KOPT-K1 (cell line): ENCODE data around the gene DAB2IP.
"Not testable (repeated sequence)": the region's sequence is repeated elsewhere in the genome, so short reads cannot be mapped to it uniquely, and the experiment has no call there.

Experiments
- H3K27ac ChIP-seq: fragments of 200-600 bp; sonication (generic); 2 replicates; pipeline ENCODE4 v1.5.1; 2016; ENCODE audit warnings: antibody characterized with exemption, mild to moderate bottlenecking, low read depth, low read length; ENCODE audit not compliant: poor library complexity, severe bottlenecking
- H3K36me3 ChIP-seq: fragments of 200-600 bp; sonication (generic); 2 replicates; pipeline ENCODE4 v1.5.1; 2017; ENCODE audit warnings: antibody characterized with exemption, mild to moderate bottlenecking, low read length, moderate library complexity; ENCODE audit not compliant: insufficient read depth
- H3K9me3 ChIP-seq: fragments of 200-600 bp; sonication (generic); 2 replicates; pipeline ENCODE4 v1.5.1; 2017; ENCODE audit warnings: antibody characterized with exemption, low read length, mild to moderate bottlenecking; ENCODE audit not compliant: insufficient read depth, poor library complexity, severe bottlenecking

Gene DAB2IP

DNA sequence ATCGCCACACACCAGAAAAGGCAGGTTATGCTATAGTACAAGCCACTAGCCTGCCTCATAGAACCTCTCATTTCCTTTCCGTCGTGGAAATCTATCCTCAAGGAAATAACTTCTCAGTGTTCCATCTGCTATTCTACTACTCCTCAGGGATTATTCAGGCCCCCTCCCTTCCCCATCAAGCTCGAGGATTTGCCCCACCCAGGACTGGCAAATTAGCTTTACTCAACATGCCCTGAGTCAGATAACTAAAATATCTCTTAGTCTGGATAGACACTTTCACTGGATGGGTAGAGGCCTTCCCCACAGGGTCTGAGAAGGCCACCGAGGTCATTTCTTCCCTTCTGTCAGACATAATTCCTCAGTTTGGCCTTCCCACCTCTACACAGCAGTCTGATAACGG, 142.9 kb downstream of the DAB2IP start:
- H3K27ac ChIP-seq, H3K36me3 ChIP-seq, H3K9me3 ChIP-seq: not testable (repeated sequence)

DNA sequence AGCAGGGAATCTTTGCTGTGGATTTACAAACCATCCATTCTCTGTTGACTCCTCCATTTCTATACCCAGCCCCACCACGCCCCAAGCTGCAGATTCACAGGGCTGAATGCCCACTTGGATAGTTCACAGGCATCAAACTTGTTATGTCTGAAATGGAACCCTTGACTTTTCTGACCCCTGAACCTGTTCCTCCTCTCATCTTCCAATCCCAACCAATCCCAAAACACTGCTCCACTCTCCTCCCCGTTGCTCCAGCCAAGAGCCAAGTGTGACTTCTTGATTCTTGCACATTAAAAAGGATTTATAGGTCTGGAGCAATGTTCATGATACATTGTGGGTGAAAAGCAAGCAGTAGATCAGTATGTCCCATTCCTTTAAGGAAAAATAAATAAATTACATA, 145.6 kb downstream of the DAB2IP start:
- H3K9me3 ChIP-seq, result no peaks in the 10 kb centered on the region
- H3K27ac ChIP-seq, result no peak overlapping the region
- no peaks in the 10 kb centered on the region for H3K36me3 ChIP-seq

DNA sequence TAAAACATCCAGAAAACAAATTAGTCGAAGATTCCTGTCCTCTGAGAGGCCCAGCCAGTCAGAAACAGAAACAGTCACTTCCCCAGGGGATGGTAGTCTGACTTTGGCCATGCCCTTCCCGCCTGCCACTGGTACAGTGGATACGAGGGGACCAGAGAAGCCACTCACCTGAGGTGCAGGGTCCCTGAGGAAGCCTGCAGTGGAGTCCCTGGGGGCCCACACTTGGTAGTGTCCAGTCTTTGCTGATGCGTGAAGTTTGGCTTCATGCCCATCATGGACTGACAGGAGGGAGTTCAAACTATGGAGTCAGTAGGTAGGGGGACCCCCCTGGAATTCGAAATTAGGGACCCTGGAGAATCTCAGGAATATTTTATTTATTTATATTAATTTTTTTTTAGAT, 147.5 kb downstream of the DAB2IP start:
- Histone ChIP-seq H3K27ac (no peak overlapping the region), H3K9me3 (no peaks in the 10 kb centered on the region), H3K36me3 (no peaks in the 10 kb centered on the region)

DNA sequence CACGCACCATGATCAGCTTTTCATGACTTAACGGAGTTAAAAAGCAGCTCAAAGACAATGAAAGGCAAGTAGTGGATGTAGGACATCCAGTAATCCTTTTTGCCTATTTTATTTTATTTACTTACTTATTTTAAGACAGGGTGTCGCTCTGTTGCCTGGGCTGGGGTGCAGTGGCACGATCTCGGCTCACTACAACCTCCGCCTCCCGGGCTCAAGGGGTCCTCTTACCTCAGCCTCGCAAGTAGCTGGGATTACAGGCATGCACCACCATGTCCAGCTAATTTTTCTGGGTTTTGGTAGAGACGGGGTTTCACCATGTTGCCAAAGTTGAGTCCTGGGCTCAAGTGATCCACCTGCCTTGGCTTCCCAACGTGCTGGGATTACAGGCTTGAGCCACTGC, 148.9 kb downstream of the DAB2IP start:
- no peak overlapping the region for H3K27ac ChIP-seq
- H3K36me3 ChIP-seq, result no peaks in the 10 kb centered on the region
- peaks cover 12% of the 10 kb centered on the region for H3K9me3 ChIP-seq

DNA sequence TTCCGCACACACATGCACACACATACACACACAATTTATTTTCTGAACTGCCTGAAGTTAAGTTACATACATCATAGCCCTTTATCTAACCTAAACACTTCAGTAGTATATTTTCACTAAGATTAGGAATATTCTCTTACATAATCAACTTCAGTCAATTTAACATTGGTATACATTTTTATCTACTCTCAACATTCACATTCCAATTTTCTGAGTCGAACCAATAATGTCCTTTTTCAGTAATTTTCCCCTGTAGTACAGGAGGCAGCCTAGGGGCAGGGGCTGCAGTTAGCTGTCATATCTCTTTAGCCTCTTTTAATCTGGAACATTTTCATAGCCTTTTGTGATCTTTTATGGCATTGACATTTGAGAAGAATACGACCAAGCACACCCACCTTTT, 150.1 kb downstream of the DAB2IP start:
- Histone ChIP-seq H3K9me3 (peaks cover 12% of the 10 kb centered on the region), H3K27ac (no peak overlapping the region), H3K36me3 (no peaks in the 10 kb centered on the region)

DNA sequence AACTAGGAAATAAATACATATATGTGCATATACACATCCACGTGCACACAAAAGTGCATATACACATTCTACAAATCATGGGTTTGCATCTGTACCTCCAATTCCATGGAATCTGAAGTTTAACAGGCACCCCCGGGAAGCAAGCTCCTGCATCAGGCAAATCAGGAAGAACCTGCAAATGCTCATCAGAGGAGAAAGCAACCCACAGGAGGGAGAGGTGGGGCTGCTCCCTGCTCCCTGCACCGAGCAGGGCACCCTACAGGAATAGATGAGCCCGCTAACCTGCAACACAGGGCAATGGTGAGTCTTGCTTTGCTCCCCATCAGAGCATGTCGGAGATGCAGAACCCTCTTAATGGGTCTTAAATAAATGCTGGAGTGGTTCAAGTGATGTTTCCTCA, 151.3 kb downstream of the DAB2IP start:
- no peaks in the 10 kb centered on the region for H3K36me3 ChIP-seq
- H3K27ac ChIP-seq, result no peak overlapping the region
- peaks cover 12% of the 10 kb centered on the region for H3K9me3 ChIP-seq

DNA sequence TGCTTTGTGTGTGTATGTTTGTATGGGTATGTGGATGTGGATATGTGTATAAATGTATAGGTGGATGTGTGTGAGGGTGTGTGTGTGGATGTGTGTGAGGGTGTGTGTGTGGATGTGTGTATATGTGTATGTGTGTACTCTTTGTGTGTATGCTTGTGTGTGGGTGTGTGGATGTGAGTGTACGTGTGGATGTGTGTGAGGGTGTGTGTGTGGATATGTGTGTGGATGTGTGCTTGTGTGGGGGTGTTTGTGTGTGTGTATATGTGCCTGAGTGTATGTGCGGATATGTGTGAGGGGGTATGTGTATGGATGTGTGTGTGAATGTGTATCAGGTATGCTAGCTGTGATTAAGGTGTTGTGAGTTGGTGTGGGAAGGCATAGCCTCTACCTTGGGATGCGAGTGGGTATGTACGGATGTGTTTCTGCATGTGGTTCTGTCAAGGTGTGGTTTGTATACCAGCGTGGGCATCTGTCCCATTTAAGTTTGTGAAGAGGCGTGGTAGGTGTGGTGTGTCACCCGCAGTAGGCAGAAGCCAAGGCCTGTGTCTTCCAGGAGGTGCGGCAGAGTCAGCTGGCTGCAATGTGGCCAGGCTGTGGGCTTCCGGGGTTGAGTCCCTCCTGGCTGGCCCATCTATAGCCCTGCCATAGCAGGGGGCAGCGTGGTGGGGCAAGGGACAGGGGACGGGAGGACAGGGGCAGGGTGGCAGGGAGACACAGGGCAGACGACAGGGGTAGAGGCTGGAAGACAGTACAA, 155.8 kb downstream of the DAB2IP start:
- H3K9me3 ChIP-seq, result peaks cover 12% of the 10 kb centered on the region
- no peaks in the 10 kb centered on the region for H3K36me3 ChIP-seq
- no peak overlapping the region for H3K27ac ChIP-seq

DNA sequence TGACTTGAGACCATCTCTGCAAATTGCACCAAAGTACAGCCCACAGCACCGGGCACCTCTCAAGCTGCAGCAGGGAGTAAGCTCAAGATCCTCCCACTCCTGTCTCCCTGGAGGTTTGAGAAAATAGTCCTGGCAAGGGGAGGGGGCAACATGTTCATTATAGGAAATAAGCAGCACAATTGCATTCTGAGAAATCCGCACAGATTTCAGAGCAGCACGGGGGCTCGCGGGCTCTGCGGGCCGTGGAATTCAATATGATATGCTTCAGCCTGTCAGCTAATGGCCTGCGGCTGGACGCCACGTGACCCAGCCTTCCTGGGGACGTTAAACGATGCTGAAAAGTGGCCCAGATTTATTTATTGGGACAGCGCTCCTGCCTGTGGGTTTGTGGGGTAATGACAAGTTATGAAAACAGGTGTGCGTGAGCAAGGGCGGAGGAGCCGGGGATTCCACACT, 156.4 kb downstream of the DAB2IP start:
- Histone ChIP-seq H3K27ac (no peak overlapping the region), H3K36me3 (no peaks in the 10 kb centered on the region), H3K9me3 (peaks cover 12% of the 10 kb centered on the region)

DNA sequence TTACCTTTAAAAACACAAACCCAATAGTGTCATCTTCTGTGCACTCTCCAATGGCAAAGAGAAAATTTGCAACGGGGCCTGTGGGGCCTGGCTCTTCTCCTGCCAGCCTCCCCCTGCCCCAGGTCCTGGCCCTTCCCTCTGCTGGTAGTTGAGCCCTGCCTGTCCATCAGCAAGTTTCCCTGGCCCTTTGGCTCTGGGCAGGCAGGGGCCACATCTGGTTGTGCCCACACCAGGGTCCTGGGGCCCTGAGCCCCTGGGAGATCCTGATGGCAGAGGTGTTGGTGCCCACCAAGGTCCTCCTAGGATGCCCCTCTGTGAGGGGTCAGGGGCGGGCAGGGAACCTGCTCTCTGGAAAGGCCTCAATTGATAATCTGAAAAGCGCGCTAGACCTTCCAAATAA, 157.3 kb downstream of the DAB2IP start:
- Histone ChIP-seq H3K9me3 (peaks cover 12% of the 10 kb centered on the region), H3K27ac (no peak overlapping the region), H3K36me3 (no peaks in the 10 kb centered on the region)

DNA sequence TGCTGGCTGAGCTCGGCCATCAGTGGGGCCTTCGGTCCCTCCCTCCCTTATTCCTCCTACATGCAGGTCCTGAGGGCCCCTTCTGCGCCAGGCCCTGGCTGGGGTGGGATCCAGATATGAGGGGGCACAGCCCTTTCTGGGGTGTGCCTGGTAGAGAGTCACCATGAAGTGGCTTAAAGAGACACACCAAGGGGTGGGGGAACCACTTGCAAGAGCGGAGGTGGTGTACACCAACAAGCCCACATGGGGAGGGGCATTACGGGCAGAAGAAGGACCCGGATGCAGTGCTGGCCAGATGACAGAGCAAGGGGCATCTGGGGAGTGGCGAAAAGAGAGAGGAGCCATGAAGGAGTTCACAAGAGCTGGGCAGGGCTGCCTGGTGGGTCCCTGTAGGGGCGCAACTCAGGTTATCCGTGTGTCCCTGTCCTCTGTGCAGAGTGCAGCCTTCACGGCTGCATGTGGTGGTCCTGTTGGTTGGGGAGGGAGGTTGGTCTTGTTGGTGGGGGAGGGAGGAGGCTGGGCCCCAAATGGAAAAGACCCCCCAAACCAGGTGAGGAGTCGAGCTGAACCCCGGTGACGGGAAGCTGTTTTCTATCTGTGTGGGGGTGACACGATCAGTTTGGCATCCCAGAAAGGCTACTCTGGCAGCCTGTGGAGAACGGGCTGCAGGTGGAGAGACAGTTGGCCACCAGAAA, 158.1 kb downstream of the DAB2IP start:
- Histone ChIP-seq H3K36me3 (no peaks in the 10 kb centered on the region), H3K27ac (no peak overlapping the region), H3K9me3 (peaks cover 8% of the 10 kb centered on the region)

DNA sequence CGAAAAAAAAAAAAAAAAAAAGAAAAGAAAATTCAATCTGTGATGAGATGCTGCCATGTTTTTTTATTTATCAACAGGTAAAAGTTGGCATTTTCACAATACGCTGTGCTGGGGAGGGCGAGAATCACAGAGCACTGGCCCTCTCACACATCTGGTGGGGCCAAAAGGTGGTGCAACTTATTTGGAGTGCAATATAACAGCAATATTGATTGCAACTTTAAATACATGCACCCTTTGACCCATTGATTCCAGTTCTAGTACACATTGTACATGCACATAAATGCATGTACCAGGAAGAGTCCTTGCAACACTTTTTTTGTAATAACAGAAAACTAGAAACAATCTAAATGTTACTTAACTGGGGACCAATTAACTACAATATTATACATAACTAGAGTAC, 159.1 kb downstream of the DAB2IP start:
- Histone ChIP-seq H3K36me3 (no peaks in the 10 kb centered on the region), H3K27ac (no peak overlapping the region), H3K9me3 (no peaks in the 10 kb centered on the region)

DNA sequence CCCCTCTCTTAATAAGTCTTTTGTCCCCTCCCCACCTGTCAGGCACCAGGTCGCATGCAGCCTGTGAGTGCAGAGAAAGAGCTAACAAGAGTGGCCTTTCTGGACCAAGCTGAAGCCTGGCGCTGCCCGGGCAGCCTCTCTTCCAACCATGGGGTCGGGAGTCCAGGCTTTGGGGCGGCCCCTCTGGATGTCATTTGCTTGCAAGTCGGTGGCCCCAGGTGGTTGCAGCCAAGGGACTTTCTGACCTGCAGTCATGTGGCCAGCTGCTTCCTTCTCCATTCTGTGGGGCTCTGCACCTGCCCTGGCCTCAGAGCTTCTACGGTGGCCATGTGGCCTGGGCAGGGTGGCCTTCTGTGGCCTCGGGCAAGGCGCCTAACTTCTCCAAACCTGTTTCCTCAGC, 159.7 kb downstream of the DAB2IP start:
- no peaks in the 10 kb centered on the region for H3K9me3 ChIP-seq
- no peaks in the 10 kb centered on the region for H3K36me3 ChIP-seq
- no peak overlapping the region for H3K27ac ChIP-seq

DNA sequence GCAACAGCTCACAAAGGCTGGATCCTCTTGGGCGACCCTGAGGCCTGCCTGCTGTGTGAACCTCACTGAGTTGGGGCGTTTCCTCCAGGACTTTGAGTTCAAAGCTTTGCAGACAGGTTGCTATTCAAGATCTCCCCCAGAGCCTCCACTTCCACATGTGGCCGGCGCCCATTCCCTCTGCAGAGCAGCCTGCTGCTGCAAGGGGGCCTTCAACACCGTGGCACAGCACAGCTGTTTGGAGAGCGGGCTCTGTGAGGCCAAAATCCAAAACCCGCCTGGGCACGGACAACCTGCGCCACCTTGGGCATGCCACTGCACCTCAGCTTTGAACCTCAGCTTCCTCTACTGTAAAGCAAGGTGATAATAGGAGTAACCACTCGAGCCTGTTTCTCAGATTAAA, 160.3 kb downstream of the DAB2IP start:
- H3K9me3 ChIP-seq, result no peaks in the 10 kb centered on the region
- H3K36me3 ChIP-seq, result no peaks in the 10 kb centered on the region
- H3K27ac ChIP-seq, result no peak overlapping the region

DNA sequence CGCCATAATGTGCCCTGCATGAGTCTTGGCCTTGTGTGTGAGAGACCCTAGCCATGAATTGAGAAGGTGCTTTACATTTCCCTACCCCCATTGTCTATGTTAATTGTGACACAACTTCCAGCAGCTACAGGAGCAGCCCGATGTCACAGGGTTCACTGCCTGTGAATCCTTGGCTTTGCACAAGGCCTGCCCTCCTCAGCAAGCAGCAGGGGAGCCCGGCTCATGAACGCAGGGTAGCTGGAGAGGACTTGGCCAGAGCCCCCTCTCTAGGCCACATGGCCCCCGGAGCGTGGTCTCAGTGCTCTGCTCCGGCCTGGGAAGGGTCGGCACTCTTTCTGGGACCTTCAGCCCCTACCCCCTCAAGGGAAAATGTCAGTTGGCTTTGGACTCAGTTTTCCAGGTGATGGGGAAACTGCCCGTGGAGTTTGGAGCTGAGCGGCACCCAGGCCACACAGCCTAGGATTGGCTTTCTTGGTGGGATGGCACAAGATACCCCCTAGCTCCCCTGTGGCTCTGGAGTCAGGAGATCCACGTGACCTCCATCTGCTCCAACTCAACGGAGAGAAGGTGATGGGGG, 160.8 kb downstream of the DAB2IP start:
- Histone ChIP-seq H3K27ac (no peak overlapping the region), H3K36me3 (no peaks in the 10 kb centered on the region), H3K9me3 (no peaks in the 10 kb centered on the region)

DNA sequence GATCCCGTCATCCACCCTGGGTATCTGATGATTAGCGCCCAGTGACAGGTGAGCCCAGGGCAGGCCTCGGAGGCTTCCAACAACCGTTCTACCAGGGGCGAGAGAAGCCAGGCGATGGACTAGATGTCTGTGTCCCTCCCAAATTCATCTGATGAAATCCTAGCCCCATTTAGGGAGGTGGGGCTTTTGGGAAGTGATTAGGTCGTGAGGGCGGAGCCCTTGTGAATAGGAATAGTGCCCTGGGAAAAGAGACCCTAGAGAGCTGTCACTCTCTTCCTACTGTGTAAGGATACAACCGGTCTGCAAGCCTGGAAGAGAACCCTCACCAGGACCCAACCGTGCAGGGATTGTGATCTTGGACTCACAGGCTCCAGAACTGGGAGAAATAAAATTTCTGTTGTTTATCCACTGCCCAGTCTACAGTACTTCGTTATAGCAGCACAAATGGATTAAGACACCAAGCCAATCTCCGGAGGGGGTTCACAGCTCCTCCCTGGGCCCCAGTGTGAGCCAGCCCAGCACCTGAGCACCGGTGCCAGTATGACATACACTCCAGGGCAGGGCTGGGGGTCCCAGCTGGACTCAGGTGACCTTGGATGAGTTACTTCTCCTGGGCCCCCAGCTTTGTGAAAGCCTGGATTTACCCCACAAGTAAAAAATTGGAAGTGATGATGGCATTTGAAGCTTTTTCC, 162.2 kb downstream of the DAB2IP start:
- Histone ChIP-seq H3K27ac (no peak overlapping the region), H3K36me3 (no peaks in the 10 kb centered on the region), H3K9me3 (no peaks in the 10 kb centered on the region)
